Measurements from ENCODE around the gene MSH5. TPM values are rescaled to one million over a fixed set of nuclear protein-coding genes. Genes with fewer than 3 reads are reported as not detected.

The MSH5 gene
- total and polyA plus RNA-seq, 9 of the 15 experiments (the other 6 are each of a cell fraction or from before 2014, with no cell fraction given) = 12.5 to 104 (median 46.6) TPM

GRCh38 chr6:31727034-31727716 is 12.6 kb upstream of the MSH5 start (continued):
- TF ChIP-seq E2F1 (CRISPR knock-in tag; IDR thresholded peaks at IDR 0.05) (0 out of 2 replicates have a peak, but pooled peaks have one; percentile 25), JUND (IDR thresholded peaks at IDR 0.05; ENCODE audit: borderline replicate concordance, low read depth, low read length) (peak; percentile 22; the same call in 1 of the 2 replicates), JUND (tag; IDR thresholded peaks at IDR 0.05; ENCODE audit: borderline replicate concordance, low read depth, low read length) (peak; percentile 72; the same call in 2 of the 3 replicates), ZNF318 (IDR thresholded peaks at IDR 0.05; ENCODE audit: borderline replicate concordance in 1 of 2, low read depth in 1 of 2) (0 out of 4 replicates have a peak, but pooled peaks of 1 of the 2 experiments have one; percentile 8), E2F4 (CRISPR knock-in tag; IDR thresholded peaks at IDR 0.05; ENCODE audit: low read depth) (0 out of 2 replicates have a peak, but pooled peaks have one; percentile 40), ARID2 (IDR thresholded peaks at IDR 0.05) (0 out of 2 replicates have a peak, but pooled peaks have one; percentile 50), HBP1 (CRISPR knock-in tag; IDR thresholded peaks at IDR 0.05) (peak; percentile 70; the same call in 1 of the 2 replicates), ZNF316 (IDR thresholded peaks at IDR 0.05) (peak; percentile 95), MEIS2 (IDR thresholded peaks at IDR 0.05; ENCODE audit: partially characterized antibody) (peak; percentile 94), KLF13 (tag; IDR thresholded peaks at IDR 0.05; ENCODE audit: borderline replicate concordance, low read depth) (no peak), ERF (CRISPR knock-in tag; IDR thresholded peaks at IDR 0.05) (0 out of 2 replicates have a peak, but pooled peaks have one; percentile 55), ZNF224 (CRISPR knock-in tag; IDR thresholded peaks at IDR 0.05) (no peak), SMAD3 (CRISPR knock-in tag; conservative IDR thresholded peaks at IDR 0.05) (0 out of 2 replicates have a peak, but pooled peaks have one; percentile 9), FOSL1 (tag; conservative IDR thresholded peaks at IDR 0.05) (peak; percentile 48; the same call in 1 of the 2 replicates)
